Neuronal stem cell (in vitro differentiated cells): Measurements from ENCODE around the gene ANTXR2.

Source experiments
- DNase-seq: peaks from one replicate; pipeline ENCODE4 v3.0.0-alpha.2; 2013; ENCODE audit warnings: low spot score
- H2AFZ ChIP-seq: one replicate; pipeline ENCODE4 v1.6.1; 2013; ENCODE audit warnings: mild to moderate bottlenecking, low read length, inconsistent platforms
- H2AK5ac ChIP-seq: 2 replicates; pipeline ENCODE4 v1.6.1; 2013; ENCODE audit warnings: low read depth, mild to moderate bottlenecking, inconsistent platforms, low read length, moderate library complexity, mixed read lengths
- H2BK120ac ChIP-seq: 2 replicates; pipeline ENCODE4 v1.6.1; 2013; ENCODE audit warnings: low read depth, mild to moderate bottlenecking, inconsistent platforms, low read length, moderate library complexity, mixed read lengths
- H2BK12ac ChIP-seq: one replicate; pipeline ENCODE4 v1.6.1; 2013; ENCODE audit warnings: low read length, inconsistent platforms
- H2BK15ac ChIP-seq: 2 replicates; pipeline ENCODE4 v1.6.1; 2013; ENCODE audit warnings: mild to moderate bottlenecking, low read length, inconsistent platforms, mixed read lengths
- H2BK5ac ChIP-seq: one replicate; pipeline ENCODE4 v1.6.1; 2013; ENCODE audit warnings: inconsistent platforms, mild to moderate bottlenecking, low read length, moderate library complexity
- H3K14ac ChIP-seq: one replicate; pipeline ENCODE4 v1.6.1; 2013; ENCODE audit warnings: low read length, inconsistent platforms
- H3K18ac ChIP-seq: 2 replicates; pipeline ENCODE4 v1.6.1; 2013; ENCODE audit warnings: low read length, inconsistent platforms
- H3K23ac ChIP-seq: 2 replicates; pipeline ENCODE4 v1.6.1; 2013; ENCODE audit warnings: low read depth, mild to moderate bottlenecking, mixed read lengths, low read length, inconsistent platforms; ENCODE audit not compliant: poor library complexity
- H3K27ac ChIP-seq: replicated peaks from 3 replicates; pipeline ENCODE4 v1.5.1; 2013; ENCODE audit warnings: low read length, inconsistent platforms
- H3K27me3 ChIP-seq, 3 experiments: 2 replicates each; pipeline ENCODE4 v1.6.1; 2013; ENCODE audit warnings: low read length in 3 of 3, mild to moderate bottlenecking in 2 of 3, inconsistent platforms in 1 of 3, low read depth in 1 of 3, mixed read lengths in 1 of 3, moderate library complexity in 1 of 3; ENCODE audit not compliant: control insufficient read depth in 3 of 3, insufficient read depth in 3 of 3
- H3K36me3 ChIP-seq, 2 donors: replicated peaks in 1 of 2; 2 replicates each; pipeline ENCODE4 v1.6.1; 2013; ENCODE audit warnings: low read length in 2 of 2; ENCODE audit not compliant: control insufficient read depth in 2 of 2, insufficient read depth in 2 of 2
- H3K4ac ChIP-seq: 2 replicates; pipeline ENCODE4 v1.6.1; 2013; ENCODE audit warnings: inconsistent platforms, mild to moderate bottlenecking, low read length, moderate library complexity
- H3K4me1 ChIP-seq, 2 donors: 1 replicate in 1 of 2; 2 replicates in 1 of 2; pipeline ENCODE4 v1.6.1; 2013; ENCODE audit warnings: low read length in 2 of 2, low read depth in 1 of 2; ENCODE audit not compliant: control insufficient read depth in 2 of 2, insufficient read depth in 1 of 2
- H3K4me2 ChIP-seq: one replicate; pipeline ENCODE4 v1.6.1; 2013; ENCODE audit warnings: mild to moderate bottlenecking, low read length, inconsistent platforms; ENCODE audit not compliant: insufficient read depth, poor library complexity, severe bottlenecking
- H3K4me3 ChIP-seq, 2 donors: 2 replicates each; pipeline ENCODE4 v1.5.1; 2013; ENCODE audit warnings: low read length in 2 of 2, mild to moderate bottlenecking in 2 of 2, inconsistent platforms in 1 of 2, moderate library complexity in 1 of 2
- H3K79me1 ChIP-seq: one replicate; pipeline ENCODE4 v1.6.1; 2013; ENCODE audit warnings: low read depth, mild to moderate bottlenecking, inconsistent platforms, low read length, moderate library complexity
- H3K9ac ChIP-seq: one replicate; pipeline ENCODE4 v1.6.1; 2013; ENCODE audit warnings: mild to moderate bottlenecking, low read depth, low read length, inconsistent platforms; ENCODE audit not compliant: poor library complexity
- H3K9me3 ChIP-seq, 2 donors: replicated peaks in 1 of 2; 2 replicates each; pipeline versions ENCODE3 to v1.6.1; 2013; ENCODE audit warnings: low read length in 2 of 2, mild to moderate bottlenecking in 2 of 2, inconsistent platforms in 1 of 2, low read depth in 1 of 2, mixed read lengths in 1 of 2, moderate library complexity in 1 of 2; ENCODE audit not compliant: control insufficient read depth in 2 of 2, insufficient read depth in 1 of 2
- H4K8ac ChIP-seq: one replicate; pipeline ENCODE4 v1.6.1; 2013; ENCODE audit warnings: low read depth, mild to moderate bottlenecking, inconsistent platforms, low read length, moderate library complexity
- H4K91ac ChIP-seq: one replicate; pipeline ENCODE4 v1.6.1; 2013; ENCODE audit warnings: low read length, low read depth, mild to moderate bottlenecking, inconsistent platforms; ENCODE audit not compliant: poor library complexity
- WGBS, 2 donors: extraction: QIAGEN DNeasy Blood & Tissue Kit; methylation state at CpG; one replicate each; pipeline ENCODE4 v1.1.7; 2013; ENCODE audit warnings: missing lambda C conversion rate in 2 of 2, mixed read lengths in 1 of 2; ENCODE audit not compliant: insufficient read length in 2 of 2, insufficient replicate concordance in 1 of 2; ENCODE audit errors: extremely low coverage in 2 of 2; 5-methylcytosine and 5-hydroxymethylcytosine counted together

ANTXR2 gene

DNA sequence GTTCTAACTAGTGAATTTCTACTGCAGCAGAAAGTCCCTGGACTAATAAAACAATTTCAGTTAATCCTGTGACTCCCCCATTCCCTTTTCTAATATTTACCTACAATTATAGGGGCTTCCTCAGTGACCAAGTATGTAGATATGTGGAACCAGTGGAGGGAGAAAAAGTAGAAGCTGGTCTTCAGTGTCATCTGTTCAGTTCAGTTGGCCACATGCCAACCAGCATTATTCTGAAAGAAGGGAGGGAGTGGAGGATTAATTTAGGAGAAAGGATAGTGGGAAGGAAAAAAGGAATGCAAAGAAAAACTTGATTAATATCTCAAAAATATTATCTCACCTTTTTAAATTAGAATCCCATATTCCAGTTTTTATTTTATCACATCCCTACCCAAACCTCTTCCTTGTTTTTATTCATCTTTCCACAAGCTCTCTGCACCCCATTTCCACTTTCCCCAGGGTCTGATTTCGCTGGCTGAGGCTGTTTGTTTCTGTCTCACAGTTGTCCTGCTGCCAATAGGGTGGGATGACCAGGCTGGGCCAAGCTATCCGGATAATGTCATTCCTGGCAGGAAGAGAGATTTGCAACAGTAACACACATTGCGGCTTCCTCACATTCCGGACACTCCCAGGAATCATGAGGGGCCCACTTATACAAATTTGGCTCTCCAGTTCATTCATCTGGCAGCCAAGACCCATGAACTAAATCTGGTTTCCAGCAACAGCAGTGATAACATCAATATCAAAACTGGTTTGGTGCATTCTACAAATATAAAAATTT lies 24.6 kb upstream of the ANTXR2 start:
- Histone ChIP-seq H4K91ac (no peak overlapping the region), H3K23ac (no peak overlapping the region), H3K14ac (peak overlapping the region; percentile 2), H3K79me1 (no peaks in the 10 kb centered on the region), H3K36me3 (no peaks in the 10 kb centered on the region), H4K8ac (no peak overlapping the region), H3K18ac (peak overlapping the region; percentile 38), H3K4me3 (no peak overlapping the region), H2BK15ac (no peak overlapping the region), H2BK5ac (no peak overlapping the region), H2BK120ac (no peak overlapping the region), H3K27me3 (no peaks in the 10 kb centered on the region), H3K9me3 (no peaks in the 10 kb centered on the region), H3K27ac (no peak overlapping the region), H3K4me1 (no peaks in the 10 kb centered on the region), H3K9ac (no peak overlapping the region), H2BK12ac (no peak overlapping the region), H2AK5ac (no peak overlapping the region), H2AFZ (no peak overlapping the region), H3K4me2 (no peak overlapping the region), H3K4ac (no peak overlapping the region)
- no peak for DNase-seq
- no CpG with 5 or more reads among the region's 4 CpGs for WGBS, 2 donors

DNA sequence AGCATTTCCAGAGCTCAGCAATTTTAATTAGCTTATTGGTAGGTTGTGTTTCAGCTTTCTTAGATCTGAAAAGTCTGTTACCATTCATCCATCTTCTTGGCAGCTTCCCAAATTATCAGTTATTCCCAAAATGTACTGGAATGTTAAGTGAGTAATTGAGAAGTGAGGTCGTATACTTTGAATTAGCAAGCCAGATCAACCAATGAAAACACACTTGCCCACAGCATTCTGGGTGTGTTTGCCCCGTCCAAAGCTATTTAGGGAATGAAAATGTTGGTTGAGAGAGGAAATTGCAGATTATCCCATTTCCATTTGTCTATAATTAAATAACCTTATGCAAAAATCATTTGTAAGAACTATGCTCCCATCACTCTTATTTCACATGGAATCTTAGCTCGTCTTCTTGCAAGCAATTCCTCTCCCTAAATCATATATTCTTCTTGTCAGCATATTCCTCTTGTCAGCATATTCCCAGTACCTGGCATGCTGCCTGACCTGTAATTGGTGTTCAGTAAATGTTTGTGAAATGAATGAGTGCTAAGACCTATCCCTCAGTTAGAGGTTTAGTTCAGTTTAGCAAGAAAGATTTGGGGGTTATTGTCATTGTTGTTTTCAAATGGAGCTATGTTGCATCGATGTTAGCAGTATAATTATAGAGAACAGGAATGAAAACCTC lies 23.3 kb upstream of the ANTXR2 start:
- Histone ChIP-seq H2AFZ (no peak overlapping the region), H3K4me1 (no peaks in the 10 kb centered on the region), H3K23ac (no peak overlapping the region), H2BK12ac (no peak overlapping the region), H3K79me1 (no peaks in the 10 kb centered on the region), H3K36me3 (no peaks in the 10 kb centered on the region), H4K91ac (no peak overlapping the region), H2BK5ac (no peak overlapping the region), H2BK15ac (no peak overlapping the region), H3K18ac (no peak overlapping the region), H3K27me3 (peaks cover 0 to under 1% (median 0%) of the 10 kb centered on the region in 3 experiments), H3K14ac (no peak overlapping the region), H3K4ac (no peak overlapping the region), H3K9me3 (no peaks in the 10 kb centered on the region), H4K8ac (no peak overlapping the region), H2BK120ac (no peak overlapping the region), H3K9ac (no peak overlapping the region), H3K4me2 (no peak overlapping the region), H2AK5ac (no peak overlapping the region), H3K27ac (no peak overlapping the region), H3K4me3 (no peak overlapping the region)
- WGBS, 2 donors, result no CpG with 5 or more reads among the region's 4 CpGs
- no peak for DNase-seq

DNA sequence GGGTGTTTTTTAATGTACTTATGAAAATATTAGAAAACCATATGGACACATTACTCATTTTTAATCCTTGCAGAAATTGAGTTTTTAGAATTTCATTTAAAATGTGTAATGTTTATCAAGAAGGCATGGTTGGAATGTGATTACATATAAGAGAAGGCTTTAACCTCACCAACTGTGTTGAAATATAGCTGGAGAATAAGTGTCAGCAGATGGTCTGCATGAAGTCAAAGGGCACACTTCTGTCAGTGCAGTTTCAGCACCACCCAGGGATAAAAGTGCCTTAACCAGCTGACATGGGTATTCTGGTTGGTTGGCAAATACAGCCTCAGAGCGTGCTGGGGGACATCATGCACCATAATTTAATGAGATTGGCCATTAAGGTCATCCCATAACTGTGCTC lies 21.2 kb upstream of the ANTXR2 start:
- H3K36me3 ChIP-seq, result no peaks in the 10 kb centered on the region
- peaks cover 0 to 10% (median 0%) of the 10 kb centered on the region in 3 experiments for H3K27me3 ChIP-seq
- no peaks in the 10 kb centered on the region for H3K4me1 ChIP-seq
- no peaks in the 10 kb centered on the region for H3K79me1 ChIP-seq
- H3K23ac ChIP-seq, result no peak overlapping the region
- no peak overlapping the region for H2BK15ac ChIP-seq
- WGBS, 2 donors, result no CpG with 5 or more reads among the region's 1 CpG
- no peak overlapping the region for H2BK5ac ChIP-seq
- no peak overlapping the region for H3K9ac ChIP-seq
- no peak overlapping the region for H2BK12ac ChIP-seq
- no peak overlapping the region for H2BK120ac ChIP-seq
- DNase-seq, result no peak
- H3K4ac ChIP-seq, result no peak overlapping the region
- no peak overlapping the region for H2AFZ ChIP-seq
- no peak overlapping the region for H2AK5ac ChIP-seq
- H3K4me3 ChIP-seq, result no peak overlapping the region
- H3K18ac ChIP-seq, result no peak overlapping the region
- no peak overlapping the region for H3K27ac ChIP-seq
- H3K9me3 ChIP-seq, result no peaks in the 10 kb centered on the region
- H3K4me2 ChIP-seq, result no peak overlapping the region
- no peak overlapping the region for H4K91ac ChIP-seq
- no peak overlapping the region for H4K8ac ChIP-seq
- H3K14ac ChIP-seq, result no peak overlapping the region

GRCh38 chr4:80093563-80093962 lies 20.5 kb upstream of the ANTXR2 start:
- Histone ChIP-seq H3K4me3 (no peak overlapping the region), H3K27me3 (peaks cover 0 to 10% (median 0%) of the 10 kb centered on the region in 3 experiments), H4K8ac (no peak overlapping the region), H3K23ac (no peak overlapping the region), H3K36me3 (no peaks in the 10 kb centered on the region), H4K91ac (no peak overlapping the region), H3K79me1 (no peaks in the 10 kb centered on the region), H2BK5ac (no peak overlapping the region), H3K14ac (no peak overlapping the region), H3K4me1 (no peaks in the 10 kb centered on the region), H3K18ac (no peak overlapping the region), H3K9ac (no peak overlapping the region), H2AFZ (no peak overlapping the region), H3K4me2 (no peak overlapping the region), H2BK12ac (no peak overlapping the region), H2BK15ac (no peak overlapping the region), H3K27ac (no peak overlapping the region), H3K9me3 (no peaks in the 10 kb centered on the region), H2BK120ac (no peak overlapping the region), H2AK5ac (no peak overlapping the region), H3K4ac (no peak overlapping the region)
- DNase-seq, result no peak
- WGBS, 2 donors, result no CpG with 5 or more reads among the region's 3 CpGs
